Hepatocyte (in vitro differentiated cells): ENCODE data around the gene PHYKPL. TPM values are rescaled to one million over a fixed set of nuclear protein-coding genes. Genes with fewer than 3 reads are reported as not detected.

ENCODE experiments used
- DNase-seq: peaks from one replicate; pipeline ENCODE4 v3.0.0-alpha.2; 2016; ENCODE audit warnings: low spot score
- H2AFZ ChIP-seq: fragments of 200-600 bp; sonication (generic); 2 replicates; pipeline ENCODE4 v1.6.0; 2016; ENCODE audit warnings: antibody characterized with exemption, mild to moderate bottlenecking
- H3K27ac ChIP-seq: fragments of 200-600 bp; sonication (generic); 2 replicates; pipeline ENCODE4 v1.5.1; 2016; ENCODE audit warnings: mild to moderate bottlenecking
- H3K27me3 ChIP-seq: fragments of 200-600 bp; sonication (generic); 2 replicates; pipeline ENCODE4 v1.6.1; 2016
- H3K36me3 ChIP-seq: fragments of 200-600 bp; sonication (generic); replicated peaks from 2 replicates; pipeline ENCODE4 v1.5.1; 2016; ENCODE audit warnings: low read depth; ENCODE audit not compliant: insufficient read depth
- H3K4me1 ChIP-seq: fragments of 200-600 bp; sonication (generic); 2 replicates; pipeline ENCODE4 v1.5.1; 2016; ENCODE audit warnings: mild to moderate bottlenecking, moderate library complexity; ENCODE audit not compliant: insufficient read depth
- H3K4me2 ChIP-seq: fragments of 200-600 bp; sonication (generic); 2 replicates; pipeline ENCODE4 v1.6.0; 2016
- H3K4me3 ChIP-seq: fragments of 200-600 bp; sonication (generic); 2 replicates; pipeline ENCODE4 v1.5.1; 2016; ENCODE audit warnings: mild to moderate bottlenecking
- H3K79me2 ChIP-seq: fragments of 200-600 bp; sonication (generic); 2 replicates; pipeline ENCODE4 v1.6.0; 2017; ENCODE audit warnings: mild to moderate bottlenecking
- H3K9me2 ChIP-seq: fragments of 200-600 bp; sonication (generic); replicated peaks from 2 replicates; pipeline ENCODE4 v1.6.0; 2017; ENCODE audit warnings: mild to moderate bottlenecking; ENCODE audit not compliant: insufficient read depth
- H3K9me3 ChIP-seq: fragments of 200-600 bp; sonication (generic); 2 replicates; pipeline ENCODE4 v1.5.1; 2016; ENCODE audit warnings: low read depth, mild to moderate bottlenecking
- H4K20me1 ChIP-seq: fragments of 200-600 bp; sonication (generic); 2 replicates; pipeline ENCODE4 v1.6.0; 2016; ENCODE audit warnings: mild to moderate bottlenecking; ENCODE audit not compliant: insufficient read depth, poor library complexity, severe bottlenecking
- CTCF ChIP-seq: fragments of 200-600 bp; sonication (generic); IDR thresholded peaks from 2 replicates; pipeline ENCODE4 v1.5.1; 2016; ENCODE audit warnings: antibody characterized with exemption, mild to moderate bottlenecking; ENCODE audit not compliant: poor library complexity
- EZH2 ChIP-seq: fragments of 200-600 bp; sonication (generic); IDR thresholded peaks from 2 replicates; pipeline ENCODE4 v1.6.1; 2016; ENCODE audit warnings: antibody characterized with exemption, mild to moderate bottlenecking, borderline replicate concordance
- EZH2phosphoT487 ChIP-seq: fragments of 200-600 bp; sonication (generic); IDR thresholded peaks from one replicate; pipeline ENCODE4 v1.6.1; 2018; ENCODE audit warnings: antibody characterized with exemption, mild to moderate bottlenecking, low read depth, moderate library complexity; ENCODE audit not compliant: unreplicated experiment, severe bottlenecking
- WGBS: methylation state at CpG from one replicate; pipeline ENCODE4 v1.1.6; 2016; ENCODE audit warnings: low lambda C conversion rate; ENCODE audit errors: missing lambda C conversion rate; 5-methylcytosine and 5-hydroxymethylcytosine counted together
- polyA plus RNA-seq: library from polyadenylated mRNA; unstranded; fragments of >200 nt; fragmentation: Nextera tagmentation; extraction: Ambion mirVana; gene quantifications from 2 replicates; pipeline ENCODE4 v1.2.1, GENCODE V29; 2016
- total RNA-seq: library from RNA; depleted of rRNA; stranded (reverse); fragments of >200 nt; gene quantifications from 2 replicates; pipeline ENCODE4 v1.2.3, GENCODE V29; 2014

Gene PHYKPL
- total and polyA plus RNA-seq, 2 experiments from 2014 or later, result 40.3 to 60.0 TPM

GRCh38 chr5:178204935-178205748, 27.5 kb downstream of the PHYKPL start:
- 2% methylated on average over 30 of the region's 90 CpGs for WGBS
- H4K20me1 ChIP-seq, result peaks cover 49% of the 10 kb centered on the region
- peaks cover 42% of the 10 kb centered on the region for H3K79me2 ChIP-seq

GRCh38 chr5:178204182-178204934, 28.2 kb downstream of the PHYKPL start, which contains the start of gene HNRNPAB:
HNRNPAB (plus strand) TSS chr5:178204533; CDS start chr5:178204838, 305 bp downstream.
- Histone ChIP-seq H3K79me2 (peaks cover 42% of the 10 kb centered on the region), H3K4me3 (peak within 1 kb of the TSS; percentile 90), H4K20me1 (peaks cover 43% of the 10 kb centered on the region), H3K9me3 (no peaks in the 10 kb centered on the region), H3K4me2 (peak within 1 kb of the TSS; percentile 93), H3K9me2 (no peaks in the 10 kb centered on the region), H3K27me3 (no peaks in the 10 kb centered on the region), H3K36me3 (no peaks in the 10 kb centered on the region), H2AFZ (peak within 1 kb of the TSS; percentile 77), H3K27ac (peak within 1 kb of the TSS; percentile 94), H3K4me1 (peaks cover 26% of the 10 kb centered on the region)
- under 1% methylated on average over 83 of the region's 96 CpGs for WGBS
- TF ChIP-seq EZH2 (no peak), CTCF (no peak), EZH2phosphoT487 (no peak)
- peak; percentile 97 for DNase-seq

More at GRCh38 chr5:178204935-178205748, 27.5 kb downstream of the PHYKPL start:
- Histone ChIP-seq H3K4me3 (peak overlapping the region; percentile 90), H3K9me2 (no peaks in the 10 kb centered on the region), H3K4me2 (peak overlapping the region; percentile 93), H3K4me1 (peaks cover 26% of the 10 kb centered on the region), H2AFZ (peak overlapping the region; percentile 54), H3K27ac (peak overlapping the region; percentile 94), H3K36me3 (no peaks in the 10 kb centered on the region), H3K27me3 (no peaks in the 10 kb centered on the region), H3K9me3 (no peaks in the 10 kb centered on the region)
- peak; percentile 92 for DNase-seq
- TF ChIP-seq CTCF (no peak), EZH2 (no peak), EZH2phosphoT487 (no peak)

- 35% methylated on average over 27 of the region's 30 CpGs for WGBS
- H3K9me2 ChIP-seq, result no peaks in the 10 kb centered on the region
- H3K4me3 ChIP-seq, result peak overlapping the region; percentile 68
- peaks cover 37% of the 10 kb centered on the region for H3K79me2 ChIP-seq
- peak overlapping the region; percentile 77 for H2AFZ ChIP-seq
- peaks cover 37% of the 10 kb centered on the region for H4K20me1 ChIP-seq
- H3K27ac ChIP-seq, result peak overlapping the region; percentile 43
- H3K36me3 ChIP-seq, result no peaks in the 10 kb centered on the region
- H3K9me3 ChIP-seq, result no peaks in the 10 kb centered on the region
- H3K27me3 ChIP-seq, result no peaks in the 10 kb centered on the region
- DNase-seq, result no peak
- H3K4me1 ChIP-seq, result peaks cover 26% of the 10 kb centered on the region
- H3K4me2 ChIP-seq, result peak overlapping the region; percentile 91
- no peak for TF ChIP-seq EZH2
- TF ChIP-seq CTCF, result no peak
- TF ChIP-seq EZH2phosphoT487, result no peak
Observed at GRCh38 chr5:178203670-178204181, 28.9 kb downstream of the PHYKPL start.
